H1 (cell line): Measurements from ENCODE around the gene SASH3. TPM values are rescaled to one million over a fixed set of nuclear protein-coding genes. Genes with fewer than 3 reads are reported as not detected.

ENCODE experiments used
- CTCF ChIA-PET: fragments of 300-600 bp; sonication (Branson Sonifier 250); formaldehyde crosslinking; loops from one replicate; lab custom pipeline; 2021; ENCODE audit not compliant: partially characterized antibody; lab: Charles Lee
- POLR2A ChIA-PET: fragments of 300-600 bp; sonication (Branson Sonifier 250); formaldehyde crosslinking; loops from one replicate; lab custom pipeline; 2021; ENCODE audit warnings: inconsistent platforms; ENCODE audit not compliant: partially characterized antibody; lab: Charles Lee
- DNase-seq, 2 experiments: peaks; one replicate each; pipeline versions ENCODE4 v3.0.0 to v3.0.0-alpha.2; 2010 to 2022; ENCODE audit warnings: low spot score in 2 of 2, low read depth in 1 of 2, mixed read lengths in 1 of 2
- FAIRE-seq: peaks from 2 replicates; lab custom pipeline; 2011; peaks lifted over from hg19 to GRCh38; lab: Jason Lieb, UNC
- H2AFZ ChIP-seq: 2 replicates; pipeline ENCODE4 v1.8.1; 2012; ENCODE audit warnings: low read length, inconsistent platforms
- H2AK5ac ChIP-seq: 2 replicates; pipeline ENCODE4 v1.6.1; 2013; ENCODE audit warnings: low read depth, low read length
- H2BK120ac ChIP-seq: replicated peaks from 2 replicates; pipeline ENCODE3; 2013; ENCODE audit warnings: low read depth, low read length, inconsistent platforms
- H2BK12ac ChIP-seq: 2 replicates; pipeline ENCODE4 v1.6.1; 2013; ENCODE audit warnings: low read depth, low read length
- H2BK15ac ChIP-seq: 2 replicates; pipeline ENCODE4 v1.6.1; 2013; ENCODE audit warnings: low read length
- H2BK20ac ChIP-seq: 2 replicates; pipeline ENCODE4 v1.6.1; 2013; ENCODE audit warnings: low read length
- H2BK5ac ChIP-seq: 2 replicates; pipeline ENCODE4 v1.6.1; 2013; ENCODE audit warnings: low read depth, low read length
- H3K14ac ChIP-seq: 2 replicates; pipeline ENCODE4 v1.6.1; 2013; ENCODE audit warnings: inconsistent platforms; ENCODE audit not compliant: insufficient read length
- H3K18ac ChIP-seq: 2 replicates; pipeline ENCODE4 v1.6.1; 2013; ENCODE audit warnings: low read length; ENCODE audit errors: extremely low read depth
- H3K23ac ChIP-seq: 2 replicates; pipeline ENCODE4 v1.6.1; 2013; ENCODE audit warnings: inconsistent platforms; ENCODE audit not compliant: insufficient read length
- H3K23me2 ChIP-seq: 2 replicates; pipeline ENCODE4 v1.6.1; 2013; ENCODE audit warnings: low read depth, low read length
- H3K27ac ChIP-seq: 2 replicates; pipeline ENCODE4 v1.6.1; 2011; ENCODE audit warnings: low read depth, low read length, inconsistent platforms
- H3K27me3 ChIP-seq, 4 experiments: replicated peaks in 1 of 4; 1 replicate in 1 of 4; 2 replicates in 3 of 4; pipeline versions ENCODE4 v1.6.1 to v1.8.1; 2011 to 2013; ENCODE audit warnings: low read length in 3 of 4, mild to moderate bottlenecking in 3 of 4, inconsistent platforms in 2 of 4, mixed read lengths in 2 of 4, moderate library complexity in 1 of 4; ENCODE audit not compliant: control insufficient read depth in 3 of 4, insufficient read depth in 3 of 4; ENCODE audit errors: extremely low read depth in 1 of 4
- H3K36me3 ChIP-seq, 4 experiments: 2 replicates each; pipeline versions ENCODE4 v1.6.1 to v1.8.1; 2011 to 2013; ENCODE audit warnings: mild to moderate bottlenecking in 4 of 4, low read length in 3 of 4, moderate library complexity in 2 of 4, control low read depth in 1 of 4, inconsistent platforms in 1 of 4; ENCODE audit not compliant: insufficient read depth in 4 of 4, control insufficient read depth in 2 of 4
- H3K4ac ChIP-seq: replicated peaks from 2 replicates; pipeline ENCODE3; 2013; ENCODE audit warnings: low read length, low read depth, mixed read lengths, inconsistent platforms; ENCODE audit not compliant: insufficient read length
- H3K4me1 ChIP-seq, 4 experiments: replicated peaks in 1 of 4; 1 replicate in 1 of 4; 2 replicates in 3 of 4; pipeline versions ENCODE4 v1.6.1 to v1.8.1; 2011 to 2013; ENCODE audit warnings: low read length in 3 of 4, inconsistent platforms in 2 of 4, mixed read lengths in 1 of 4; ENCODE audit not compliant: insufficient read depth in 4 of 4, control insufficient read depth in 3 of 4
- H3K4me2 ChIP-seq, 2 experiments: 2 replicates each; pipeline versions ENCODE4 v1.6.1 to v1.8.1; 2011 to 2013; ENCODE audit warnings: low read depth in 2 of 2, low read length in 2 of 2, control low read depth in 1 of 2, inconsistent platforms in 1 of 2, mild to moderate bottlenecking in 1 of 2; ENCODE audit not compliant: insufficient read depth in 1 of 2
- H3K4me3 ChIP-seq, 4 experiments: fragments of 200-600, 300-600 bp in 1 of 4; sonication (generic), shearing (Covaris generic), sonication (Bioruptor Twin) in 1 of 4; 2 replicates each; pipeline versions ENCODE4 v1.5.1 to v1.8.1; 2011 to 2016; ENCODE audit warnings: low read length in 4 of 4, low read depth in 3 of 4, control low read depth in 2 of 4, inconsistent platforms in 2 of 4, mild to moderate bottlenecking in 2 of 4, mixed read lengths in 1 of 4, moderate library complexity in 1 of 4; ENCODE audit not compliant: insufficient read depth in 2 of 4; ENCODE audit errors: extremely low read depth in 1 of 4
- H3K56ac ChIP-seq: replicated peaks from 2 replicates; pipeline ENCODE3; 2013; ENCODE audit warnings: low read depth, mild to moderate bottlenecking, mixed read lengths, low read length, inconsistent platforms; ENCODE audit not compliant: insufficient read length
- H3K79me1 ChIP-seq: 2 replicates; pipeline ENCODE4 v1.6.1; 2013; ENCODE audit warnings: low read depth, low read length, control low read depth
- H3K79me2 ChIP-seq, 2 experiments: 2 replicates each; pipeline versions ENCODE4 v1.6.1 to v1.8.1; 2012 to 2013; ENCODE audit warnings: low read length in 2 of 2, mild to moderate bottlenecking in 2 of 2, inconsistent platforms in 1 of 2; ENCODE audit not compliant: insufficient read depth in 2 of 2, control insufficient read depth in 1 of 2
- H3K9ac ChIP-seq, 4 experiments: replicated peaks in 1 of 4; 1 replicate in 1 of 4; 2 replicates in 3 of 4; pipeline versions ENCODE4 v1.6.1 to v1.8.1; 2011 to 2013; ENCODE audit warnings: low read depth in 3 of 4, low read length in 3 of 4, control low read depth in 2 of 4, mild to moderate bottlenecking in 2 of 4, moderate library complexity in 2 of 4, inconsistent platforms in 1 of 4; ENCODE audit errors: extremely low read depth in 1 of 4
- H3K9me3 ChIP-seq, 2 experiments: 2 replicates each; pipeline versions ENCODE4 v1.6.1 to v1.8.1; 2012 to 2013; ENCODE audit warnings: mild to moderate bottlenecking in 2 of 2, moderate library complexity in 2 of 2, control low read depth in 1 of 2, inconsistent platforms in 1 of 2, low read depth in 1 of 2, low read length in 1 of 2, mixed read lengths in 1 of 2; ENCODE audit not compliant: insufficient read depth in 2 of 2
- H4K20me1 ChIP-seq, 2 experiments: replicated peaks in 1 of 2; 2 replicates each; pipeline versions ENCODE3 to v1.8.1; 2011 to 2013; ENCODE audit warnings: inconsistent platforms in 2 of 2, low read length in 2 of 2, mild to moderate bottlenecking in 1 of 2; ENCODE audit not compliant: insufficient read depth in 2 of 2, control insufficient read depth in 1 of 2
- H4K5ac ChIP-seq: 2 replicates; pipeline ENCODE4 v1.6.1; 2013; ENCODE audit warnings: low read length, low read depth, mixed read lengths, inconsistent platforms; ENCODE audit not compliant: insufficient read length
- H4K8ac ChIP-seq: 2 replicates; pipeline ENCODE4 v1.8.0; 2013; ENCODE audit warnings: mild to moderate bottlenecking, moderate library complexity, low read length, inconsistent platforms; ENCODE audit not compliant: insufficient read depth; ENCODE audit errors: extremely low read depth
- H4K91ac ChIP-seq: replicated peaks from 2 replicates; pipeline ENCODE3; 2013; ENCODE audit warnings: low read length, mixed read lengths, inconsistent platforms; ENCODE audit not compliant: insufficient read length
- HDAC6 ChIP-seq: IDR thresholded peaks from one replicate; pipeline ENCODE4 v1.7.1; 2012; ENCODE audit warnings: low read depth, mild to moderate bottlenecking, inconsistent platforms, low read length, moderate library complexity
- WGBS, 2 experiments: shearing (Covaris generic) in 1 of 2; methylation state at CpG; one replicate each; pipeline versions ENCODE4 v1.1.6 to v1.1.7; 2013 to 2015; ENCODE audit warnings: low lambda C conversion rate in 2 of 2, mixed read lengths in 2 of 2, inconsistent platforms in 1 of 2, low coverage in 1 of 2, missing lambda C conversion rate in 1 of 2; ENCODE audit not compliant: insufficient replicate concordance in 2 of 2, insufficient coverage in 1 of 2, insufficient read length in 1 of 2; ENCODE audit errors: extremely low coverage in 1 of 2, missing lambda C conversion rate in 1 of 2; 5-methylcytosine and 5-hydroxymethylcytosine counted together
- polyA plus RNA-seq, 7 experiments: library from polyadenylated mRNA; depleted of rRNA in 3 of 7; stranded (reverse) in 5 of 7; unstranded in 2 of 7; fragments of >200 nt in 5 of 7; fragments of 200-250 nt in 2 of 7; gene quantifications; 1 replicate in 5 of 7; 2 replicates in 1 of 7; 4 replicates in 1 of 7; pipeline versions ENCODE4 v1.2.1 to v1.2.3, GENCODE V29; 2011 to 2013; ENCODE audit warnings: missing spikeins in 2 of 7, mixed read lengths in 2 of 7
- total RNA-seq: library from RNA; stranded (reverse); fragmentation: NEBNext Ultra II Directional; extraction: Animal tissue kit (Norgen Biotek cat#: 25700); gene quantifications from 2 replicates; pipeline ENCODE4 v1.2.1, GENCODE V29; 2021

Gene SASH3
- total and polyA plus RNA-seq, 2 of the 8 experiments (the other 6 are each of a cell fraction or from before 2014, with no cell fraction given): not detected

DNA sequence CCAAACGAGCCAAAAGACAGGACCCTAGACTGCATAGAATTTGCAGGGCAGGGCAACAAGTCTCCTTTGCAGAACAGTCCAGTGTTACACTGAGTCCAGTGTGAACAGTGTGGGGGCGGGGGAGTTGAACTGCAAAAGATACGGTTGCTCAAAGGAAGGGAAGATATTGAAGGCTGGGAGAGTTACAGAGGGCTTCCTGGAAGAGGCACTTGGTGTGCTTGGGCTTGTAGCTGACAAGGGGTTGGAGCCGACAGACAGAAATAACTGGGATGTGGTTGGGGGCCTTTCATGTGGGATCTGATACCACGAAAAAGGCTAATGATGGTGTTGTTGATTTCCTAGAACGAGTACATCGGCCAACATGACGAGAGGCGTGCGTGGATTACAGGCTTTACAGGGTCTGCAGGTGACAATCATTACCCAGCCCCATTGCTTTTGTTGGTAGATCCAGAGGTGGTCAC lies 34.9 kb upstream of the SASH3 start:
- Histone ChIP-seq H3K23me2 (no peaks in the 10 kb centered on the region), H3K4me2 (no peak overlapping the region), H3K4me1 (peaks cover 0 to 4% (median 1%) of the 10 kb centered on the region in 4 experiments; a peak in 3 of 7 replicates), H3K4me3 (no peak overlapping the region), H4K5ac (no peak overlapping the region), H2BK120ac (no peak overlapping the region), H3K18ac (no peak overlapping the region), H2BK5ac (no peak overlapping the region), H2BK12ac (no peak overlapping the region), H3K23ac (no peak overlapping the region), H3K4ac (no peak overlapping the region), H4K20me1 (no peaks in the 10 kb centered on the region), H3K14ac (no peak overlapping the region), H3K36me3 (no peaks in the 10 kb centered on the region), H3K56ac (no peak overlapping the region), H4K8ac (no peak overlapping the region), H3K9ac (no peak overlapping the region), H3K9me3 (no peaks in the 10 kb centered on the region), H3K27me3 (no peaks in the 10 kb centered on the region; a peak in 1 of 7 replicates), H4K91ac (no peak overlapping the region), H3K79me1 (no peaks in the 10 kb centered on the region), H3K79me2 (no peaks in the 10 kb centered on the region), H3K27ac (no peak overlapping the region), H2AFZ (no peak overlapping the region), H2BK15ac (no peak overlapping the region), H2BK20ac (no peak overlapping the region), H2AK5ac (no peak overlapping the region)
- TF ChIP-seq HDAC6: no peak
- no peak for FAIRE-seq
- no peak for DNase-seq
- WGBS, 2 experiments: 91% methylated on average over 10 of the region's 10 CpGs; no CpG with 5 or more reads in 1 of the 2 experiments
- POLR2A ChIA-PET: no interaction called here
- CTCF ChIA-PET: interaction anchor here (3.2 to 3.4 kb wide), 2 partner anchors 9 to 18 kb away, joined by 11 to 13 read pairs; no protein-coding TSS in a partner anchor
